Adipocyte (in vitro differentiated cells): ENCODE results near the gene SNCAIP.
A peak's percentile ranks its signal among the peaks of the same experiment; 100 is the strongest.
"Not testable (repeated sequence)": the region's sequence is repeated elsewhere in the genome, so short reads cannot be mapped to it uniquely, and the experiment has no call there.

Source experiments
- DNase-seq: peaks from one replicate; pipeline ENCODE4 v3.0.0-alpha.2; 2015; ENCODE audit warnings: low read depth
- H3K27me3 ChIP-seq: replicated peaks from 2 replicates; pipeline ENCODE4 v1.7.0; 2013; ENCODE audit warnings: mild to moderate bottlenecking, low read length, moderate library complexity; ENCODE audit not compliant: control insufficient read depth, insufficient read depth
- H3K36me3 ChIP-seq: 2 replicates; pipeline ENCODE4 v1.7.0; 2013; ENCODE audit warnings: low read length, mild to moderate bottlenecking, moderate library complexity; ENCODE audit not compliant: control insufficient read depth, insufficient read depth, severe bottlenecking
- H3K4me1 ChIP-seq: 2 replicates; pipeline ENCODE4 v1.7.0; 2013; ENCODE audit warnings: mild to moderate bottlenecking, low read length, moderate library complexity; ENCODE audit not compliant: control insufficient read depth, insufficient read depth
- H3K4me3 ChIP-seq: 2 replicates; pipeline ENCODE4 v1.7.0; 2013; ENCODE audit warnings: mild to moderate bottlenecking, low read length, moderate library complexity
- H3K9ac ChIP-seq: 2 replicates; pipeline ENCODE4 v1.7.0; 2013; ENCODE audit warnings: mild to moderate bottlenecking, low read length, moderate library complexity
- H3K9me3 ChIP-seq: 2 replicates; pipeline ENCODE4 v1.7.0; 2013; ENCODE audit warnings: mild to moderate bottlenecking, low read length, moderate library complexity; ENCODE audit not compliant: control insufficient read depth

The SNCAIP gene

GRCh38 chr5:122471031-122471751 lies 159.2 kb downstream of the SNCAIP start:
- DNase-seq, result no peak
- no peaks in the 10 kb centered on the region for H3K9me3 ChIP-seq

GRCh38 chr5:122471752-122472061 lies 159.7 kb downstream of the SNCAIP start:
- H3K27me3 ChIP-seq, result no peaks in the 10 kb centered on the region
- H3K9ac ChIP-seq, result no peak overlapping the region
- H3K36me3 ChIP-seq, result no peaks in the 10 kb centered on the region
- H3K4me3 ChIP-seq, result no peak overlapping the region
- no peak for DNase-seq
- no peaks in the 10 kb centered on the region for H3K9me3 ChIP-seq
- H3K4me1 ChIP-seq, result peaks cover 4% of the 10 kb centered on the region

More at GRCh38 chr5:122471031-122471751, 159.2 kb downstream of the SNCAIP start:
- no peaks in the 10 kb centered on the region for H3K36me3 ChIP-seq
- H3K4me1 ChIP-seq, result peaks cover 4% of the 10 kb centered on the region
- H3K4me3 ChIP-seq, result no peak overlapping the region
- no peak overlapping the region for H3K9ac ChIP-seq
- no peaks in the 10 kb centered on the region for H3K27me3 ChIP-seq

DNA sequence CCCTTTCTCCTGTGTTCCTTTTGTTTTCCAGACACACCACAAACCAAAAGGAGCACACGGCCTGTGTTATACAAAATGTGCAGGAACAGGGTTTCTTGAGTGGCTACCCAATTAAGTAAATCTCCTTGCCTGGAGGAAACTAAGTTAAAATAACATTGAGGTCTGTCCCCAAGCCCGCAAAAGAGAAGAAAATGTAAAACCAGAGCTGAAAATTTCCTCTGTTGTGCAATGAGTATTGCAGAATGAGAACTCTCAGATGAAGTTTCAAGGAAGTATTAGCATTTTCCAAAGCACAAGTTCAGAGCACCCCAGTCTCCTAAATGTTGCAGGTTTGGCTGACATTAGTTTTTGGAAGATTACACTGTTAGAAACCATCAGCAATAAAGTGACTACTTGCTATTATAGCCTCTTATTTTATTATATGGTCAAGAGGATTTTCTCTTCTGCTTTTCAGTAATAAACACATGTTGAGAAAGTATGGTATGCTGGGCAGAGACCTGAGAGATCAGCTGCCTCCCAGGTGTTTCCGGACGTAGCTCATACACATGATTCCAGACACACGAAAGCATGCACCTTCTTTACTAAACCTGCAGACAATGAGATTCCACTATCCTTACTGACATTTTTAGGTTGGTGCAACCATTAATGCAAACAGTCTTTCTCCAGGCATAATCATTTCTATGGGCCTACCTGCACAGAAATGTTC lies 161.3 kb downstream of the SNCAIP start:
- H3K9ac ChIP-seq, result no peak overlapping the region
- H3K4me3 ChIP-seq, result no peak overlapping the region
- peaks cover 4% of the 10 kb centered on the region for H3K4me1 ChIP-seq
- H3K36me3 ChIP-seq, result no peaks in the 10 kb centered on the region
- no peaks in the 10 kb centered on the region for H3K9me3 ChIP-seq
- H3K27me3 ChIP-seq, result no peaks in the 10 kb centered on the region
- peak; percentile 85 for DNase-seq

- Histone ChIP-seq H3K4me3 (no peak overlapping the region), H3K36me3 (no peaks in the 10 kb centered on the region), H3K9me3 (no peaks in the 10 kb centered on the region), H3K27me3 (no peaks in the 10 kb centered on the region), H3K9ac (no peak overlapping the region), H3K4me1 (peaks cover 7% of the 10 kb centered on the region)
- no peak for DNase-seq
These were observed 161.9 kb downstream of the SNCAIP start for GRCh38 chr5:122473941-122474340.

- no peaks in the 10 kb centered on the region for H3K36me3 ChIP-seq
- peak; percentile 97 for DNase-seq
- no peaks in the 10 kb centered on the region for H3K9me3 ChIP-seq
- peaks cover 3% of the 10 kb centered on the region for H3K4me1 ChIP-seq
- no peaks in the 10 kb centered on the region for H3K27me3 ChIP-seq
- no peak overlapping the region for H3K4me3 ChIP-seq
- H3K9ac ChIP-seq, result no peak overlapping the region
These were observed 166.9 kb downstream of the SNCAIP start for GRCh38 chr5:122478741-122479442.

- peak; percentile 26 for DNase-seq
- H3K9me3 ChIP-seq, result no peaks in the 10 kb centered on the region
- no peaks in the 10 kb centered on the region for H3K36me3 ChIP-seq
- peaks cover 3% of the 10 kb centered on the region for H3K4me1 ChIP-seq
- no peaks in the 10 kb centered on the region for H3K27me3 ChIP-seq
- H3K9ac ChIP-seq, result no peak overlapping the region
- no peak overlapping the region for H3K4me3 ChIP-seq
These were observed 168.1 kb downstream of the SNCAIP start for GRCh38 chr5:122480146-122480545.

GRCh38 chr5:122484103-122484502 lies 172.1 kb downstream of the SNCAIP start:
- no peaks in the 10 kb centered on the region for H3K27me3 ChIP-seq
- no peaks in the 10 kb centered on the region for H3K36me3 ChIP-seq
- no peak overlapping the region for H3K9ac ChIP-seq
- no peak for DNase-seq
- no peak overlapping the region for H3K4me3 ChIP-seq
- H3K4me1 ChIP-seq, result no peaks in the 10 kb centered on the region
- no peaks in the 10 kb centered on the region for H3K9me3 ChIP-seq

DNA sequence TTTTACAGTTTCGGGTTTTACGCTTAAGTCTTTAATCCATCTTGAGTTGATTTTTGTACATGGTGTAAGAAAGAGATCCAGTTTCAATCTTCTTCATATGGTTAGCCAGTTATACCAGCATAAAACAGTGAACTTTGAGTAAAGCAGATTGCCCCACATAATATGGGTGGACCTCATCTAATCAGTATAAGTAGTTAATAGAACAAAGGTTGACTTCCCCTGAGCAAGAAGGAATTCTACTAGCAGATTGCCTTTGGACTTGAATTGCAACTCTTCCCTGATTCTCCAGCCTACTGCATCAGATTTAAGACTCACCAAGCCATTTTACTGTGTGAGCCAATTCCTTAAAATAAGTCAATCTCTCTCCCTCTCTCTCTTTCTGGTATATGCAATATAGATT lies 173.2 kb downstream of the SNCAIP start:
- no peak for DNase-seq
- Histone ChIP-seq H3K36me3 (no peaks in the 10 kb centered on the region), H3K27me3 (no peaks in the 10 kb centered on the region), H3K4me1 (no peaks in the 10 kb centered on the region), H3K9ac (no peak overlapping the region), H3K9me3 (no peaks in the 10 kb centered on the region), H3K4me3 (no peak overlapping the region)

- H3K9ac ChIP-seq, H3K36me3 ChIP-seq, H3K4me3 ChIP-seq, H3K4me1 ChIP-seq, H3K27me3 ChIP-seq, DNase-seq, H3K9me3 ChIP-seq: not testable (repeated sequence)
These were observed 174.6 kb downstream of the SNCAIP start for GRCh38 chr5:122486616-122487015.

- no peaks in the 10 kb centered on the region for H3K9me3 ChIP-seq
- H3K36me3 ChIP-seq, result no peaks in the 10 kb centered on the region
- no peak overlapping the region for H3K9ac ChIP-seq
- no peak overlapping the region for H3K4me3 ChIP-seq
- peak; percentile 8 for DNase-seq
- H3K27me3 ChIP-seq, result no peaks in the 10 kb centered on the region
- no peaks in the 10 kb centered on the region for H3K4me1 ChIP-seq
These were observed 178.7 kb downstream of the SNCAIP start for GRCh38 chr5:122490718-122491117.

DNA sequence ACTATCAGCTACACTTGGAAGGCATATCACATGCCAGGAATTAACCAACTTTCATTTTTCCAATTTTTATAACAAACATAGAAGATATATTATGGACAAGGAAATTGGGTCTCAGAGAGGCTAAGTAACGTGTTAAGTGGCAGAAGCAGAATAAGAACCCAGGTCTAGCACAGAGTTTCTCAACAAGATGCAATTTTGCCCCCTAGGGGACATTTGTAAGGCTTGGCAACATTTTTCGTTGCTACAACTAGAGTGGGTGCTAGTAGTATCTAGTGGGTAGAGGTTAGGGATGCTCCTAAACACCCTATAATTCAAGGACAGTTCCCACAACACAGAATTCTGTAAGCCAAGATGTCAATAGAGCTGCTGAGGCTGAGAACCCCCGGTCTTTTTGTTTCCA lies 180.6 kb downstream of the SNCAIP start:
- no peaks in the 10 kb centered on the region for H3K36me3 ChIP-seq
- H3K4me1 ChIP-seq, result no peaks in the 10 kb centered on the region
- DNase-seq, result peak; percentile 53
- H3K4me3 ChIP-seq, result no peak overlapping the region
- H3K27me3 ChIP-seq, result no peaks in the 10 kb centered on the region
- H3K9me3 ChIP-seq, result no peaks in the 10 kb centered on the region
- no peak overlapping the region for H3K9ac ChIP-seq
